SU-DHL-6 (cell line): Measurements from ENCODE around the gene PTRHD1.

Experiments used
- H2AFZ ChIP-seq: fragments of 200-600 bp; sonication (generic); 2 replicates; pipeline ENCODE4 v1.6.1; 2014; ENCODE audit warnings: low read depth, mild to moderate bottlenecking, moderate library complexity, mixed read lengths, antibody characterized with exemption, low read length; ENCODE audit not compliant: severe bottlenecking
- H3F3A ChIP-seq: fragments of 200-600 bp; shearing (Covaris generic); 2 replicates; pipeline ENCODE4 v1.6.0; 2016; ENCODE audit warnings: antibody characterized with exemption, mild to moderate bottlenecking; ENCODE audit not compliant: insufficient read depth
- H3K27ac ChIP-seq: fragments of 200-600 bp; sonication (generic); 2 replicates; pipeline ENCODE4 v1.5.1; 2016; ENCODE audit warnings: low read depth, mild to moderate bottlenecking, low read length, moderate library complexity, mixed read lengths
- H3K27me3 ChIP-seq: fragments of 200-600 bp; sonication (generic), shearing (Covaris generic); 2 replicates; pipeline ENCODE4 v1.6.0; 2014; ENCODE audit warnings: mild to moderate bottlenecking, low read length
- H3K36me3 ChIP-seq: fragments of 200-600 bp; sonication (generic); 2 replicates; pipeline ENCODE4 v1.6.1; 2014; ENCODE audit warnings: mild to moderate bottlenecking, low read length, mixed read lengths
- H3K4me2 ChIP-seq: fragments of 300-600, 200-600 bp; shearing (Covaris generic), sonication (generic); 2 replicates; pipeline ENCODE4 v1.6.0; 2014; ENCODE audit warnings: low read length, low read depth, mild to moderate bottlenecking; ENCODE audit not compliant: poor library complexity, severe bottlenecking
- H3K4me3 ChIP-seq: fragments of 200-600 bp; sonication (generic); 2 replicates; pipeline ENCODE4 v1.5.1; 2014; ENCODE audit warnings: antibody characterized with exemption, low read length, mild to moderate bottlenecking, mixed read lengths; ENCODE audit not compliant: insufficient read depth, poor library complexity, severe bottlenecking
- H3K79me2 ChIP-seq: fragments of 200-600 bp; sonication (generic); 2 replicates; pipeline ENCODE4 v1.6.1; 2014; ENCODE audit warnings: mild to moderate bottlenecking, low read length, moderate library complexity; ENCODE audit not compliant: insufficient read depth
- H3K9ac ChIP-seq: fragments of 200-600 bp; sonication (generic); 2 replicates; pipeline ENCODE4 v1.7.0; 2014; ENCODE audit warnings: mild to moderate bottlenecking, low read length
- H3K9me2 ChIP-seq: fragments of 200-600 bp; sonication (generic); replicated peaks from 2 replicates; pipeline ENCODE4 v1.6.1; 2014; ENCODE audit warnings: low read length; ENCODE audit not compliant: insufficient read depth
- H3K9me3 ChIP-seq: fragments of 200-600 bp; sonication (generic); 2 replicates; pipeline ENCODE4 v1.6.1; 2014; ENCODE audit warnings: low read length, mixed read lengths; ENCODE audit not compliant: insufficient read depth
- H4K20me1 ChIP-seq: fragments of 200-600 bp; sonication (generic); 2 replicates; pipeline ENCODE4 v1.6.1; 2014; ENCODE audit warnings: low read depth, mild to moderate bottlenecking, antibody characterized with exemption, low read length, moderate library complexity, mixed read lengths
- EZH2phosphoT487 ChIP-seq: fragments of 200-600 bp; sonication (generic), shearing (Covaris generic); conservative IDR thresholded peaks from 2 replicates; pipeline ENCODE4 v1.6.1; 2018; ENCODE audit warnings: mild to moderate bottlenecking, antibody characterized with exemption, low read length, moderate library complexity, mixed read lengths
- TF ChIP-seq, protein P1 (sequence below): fragments of 200-600 bp; sonication (generic); IDR thresholded peaks from one replicate; pipeline ENCODE4 v1.5.1; 2017; ENCODE audit warnings: antibody characterized with exemption, mild to moderate bottlenecking, low read length, moderate library complexity; ENCODE audit not compliant: insufficient read depth, poor library complexity, severe bottlenecking

PTRHD1 gene

DNA sequence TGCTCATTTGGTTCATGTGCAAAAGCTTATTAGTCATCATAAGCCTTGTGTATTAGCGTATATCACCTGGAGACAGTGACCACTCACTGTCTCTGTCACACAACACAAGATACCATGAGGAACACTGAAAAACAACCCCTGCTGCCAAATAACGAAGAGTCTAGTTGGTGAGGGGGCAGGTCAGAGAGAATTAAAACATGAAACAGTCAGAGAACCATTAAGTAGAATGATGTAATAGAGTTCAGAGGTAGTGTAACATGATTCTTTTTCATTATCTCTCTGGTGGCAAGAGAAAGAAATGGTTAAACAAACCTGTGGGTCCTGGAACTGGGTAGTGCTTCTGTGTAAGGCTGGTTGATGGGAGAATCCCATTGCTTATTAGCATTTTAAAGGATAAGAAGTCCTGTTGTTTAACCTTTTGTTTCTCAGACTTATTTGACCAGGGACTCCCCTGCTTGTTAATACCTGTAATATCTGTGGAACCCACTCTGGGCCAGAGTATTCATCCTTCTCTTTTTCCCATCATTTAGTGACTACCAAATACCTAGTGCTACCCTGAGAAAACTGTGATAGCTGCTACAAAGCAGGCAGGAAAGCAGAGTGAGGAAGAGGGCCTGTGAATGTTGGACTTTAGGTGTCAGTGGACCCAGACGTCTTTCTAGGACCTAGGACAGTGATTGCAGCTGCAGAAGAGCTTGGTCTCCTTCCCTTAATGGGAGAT lies 38.0 kb downstream of the PTRHD1 start:
- Histone ChIP-seq H2AFZ (no peak overlapping the region), H3K79me2 (no peaks in the 10 kb centered on the region), H3K9me2 (no peaks in the 10 kb centered on the region)

GRCh38 chr2:24749069-24749691 lies 44.0 kb downstream of the PTRHD1 start:
- no peaks in the 10 kb centered on the region for H4K20me1 ChIP-seq
- no peak overlapping the region for H3K4me3 ChIP-seq
- H3K9ac ChIP-seq: no peak overlapping the region
- no peaks in the 10 kb centered on the region for H3K36me3 ChIP-seq
- H2AFZ ChIP-seq: no peak overlapping the region
- no peaks in the 10 kb centered on the region for H3K27me3 ChIP-seq
- H3F3A ChIP-seq: no peaks in the 10 kb centered on the region
- no peak overlapping the region for H3K27ac ChIP-seq
- no peak for TF ChIP-seq EZH2phosphoT487
- no peaks in the 10 kb centered on the region for H3K9me2 ChIP-seq
- no peak overlapping the region for H3K4me2 ChIP-seq
- H3K9me3 ChIP-seq: no peaks in the 10 kb centered on the region
- H3K79me2 ChIP-seq: no peaks in the 10 kb centered on the region

More for the DNA sequence above, 38.0 kb downstream of the PTRHD1 start:
- Histone ChIP-seq H3K9ac (no peak overlapping the region), H4K20me1 (no peaks in the 10 kb centered on the region), H3K9me3 (no peaks in the 10 kb centered on the region), H3K27ac (no peak overlapping the region), H3F3A (no peaks in the 10 kb centered on the region), H3K4me3 (no peak overlapping the region), H3K36me3 (no peaks in the 10 kb centered on the region), H3K4me2 (no peak overlapping the region), H3K27me3 (no peaks in the 10 kb centered on the region)
- no peak for TF ChIP-seq EZH2phosphoT487

- no peaks in the 10 kb centered on the region for H3K9me2 ChIP-seq
- H3K4me2 ChIP-seq: no peak overlapping the region
- H3K4me3 ChIP-seq: no peak overlapping the region
- no peaks in the 10 kb centered on the region for H3K36me3 ChIP-seq
- no peaks in the 10 kb centered on the region for H3F3A ChIP-seq
- H3K79me2 ChIP-seq: no peaks in the 10 kb centered on the region
- no peak overlapping the region for H3K9ac ChIP-seq
- no peaks in the 10 kb centered on the region for H3K9me3 ChIP-seq
- H4K20me1 ChIP-seq: no peaks in the 10 kb centered on the region
- no peaks in the 10 kb centered on the region for H3K27me3 ChIP-seq
- no peak overlapping the region for H3K27ac ChIP-seq
- no peak overlapping the region for H2AFZ ChIP-seq
- no peak for TF ChIP-seq EZH2phosphoT487
- TF ChIP-seq, protein P1, sequence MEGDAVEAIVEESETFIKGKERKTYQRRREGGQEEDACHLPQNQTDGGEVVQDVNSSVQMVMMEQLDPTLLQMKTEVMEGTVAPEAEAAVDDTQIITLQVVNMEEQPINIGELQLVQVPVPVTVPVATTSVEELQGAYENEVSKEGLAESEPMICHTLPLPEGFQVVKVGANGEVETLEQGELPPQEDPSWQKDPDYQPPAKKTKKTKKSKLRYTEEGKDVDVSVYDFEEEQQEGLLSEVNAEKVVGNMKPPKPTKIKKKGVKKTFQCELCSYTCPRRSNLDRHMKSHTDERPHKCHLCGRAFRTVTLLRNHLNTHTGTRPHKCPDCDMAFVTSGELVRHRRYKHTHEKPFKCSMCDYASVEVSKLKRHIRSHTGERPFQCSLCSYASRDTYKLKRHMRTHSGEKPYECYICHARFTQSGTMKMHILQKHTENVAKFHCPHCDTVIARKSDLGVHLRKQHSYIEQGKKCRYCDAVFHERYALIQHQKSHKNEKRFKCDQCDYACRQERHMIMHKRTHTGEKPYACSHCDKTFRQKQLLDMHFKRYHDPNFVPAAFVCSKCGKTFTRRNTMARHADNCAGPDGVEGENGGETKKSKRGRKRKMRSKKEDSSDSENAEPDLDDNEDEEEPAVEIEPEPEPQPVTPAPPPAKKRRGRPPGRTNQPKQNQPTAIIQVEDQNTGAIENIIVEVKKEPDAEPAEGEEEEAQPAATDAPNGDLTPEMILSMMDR: no peak
Observed at GRCh38 chr2:24747299-24747698, 45.9 kb downstream of the PTRHD1 start.

DNA sequence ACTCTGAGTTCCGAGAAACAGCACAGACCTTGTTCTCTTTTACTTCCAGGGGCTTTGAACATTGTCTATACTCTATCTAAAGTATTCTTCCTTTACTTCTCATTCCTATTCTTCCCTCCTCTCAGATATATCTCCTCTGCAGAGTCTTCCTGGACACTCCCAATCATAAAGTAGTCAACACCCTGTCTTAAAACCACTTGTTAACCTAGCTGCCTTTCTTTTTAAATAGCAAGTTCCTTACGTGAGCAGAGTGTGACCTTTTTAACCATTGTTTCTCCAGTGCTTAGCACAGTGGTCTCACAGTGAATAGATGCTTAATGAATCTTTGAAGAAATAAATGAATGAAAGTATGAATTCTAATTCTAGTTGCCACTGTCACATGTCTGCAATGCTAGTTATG lies 47.4 kb downstream of the PTRHD1 start:
- no peaks in the 10 kb centered on the region for H3K27me3 ChIP-seq
- no peak overlapping the region for H3K9ac ChIP-seq
- H3K27ac ChIP-seq: no peak overlapping the region
- no peaks in the 10 kb centered on the region for H4K20me1 ChIP-seq
- H3K4me2 ChIP-seq: no peak overlapping the region
- H2AFZ ChIP-seq: no peak overlapping the region
- H3F3A ChIP-seq: no peaks in the 10 kb centered on the region
- no peaks in the 10 kb centered on the region for H3K79me2 ChIP-seq
- H3K36me3 ChIP-seq: no peaks in the 10 kb centered on the region
- TF ChIP-seq EZH2phosphoT487: no peak
- TF ChIP-seq, protein P1: no peak
- no peaks in the 10 kb centered on the region for H3K9me2 ChIP-seq
- H3K4me3 ChIP-seq: no peak overlapping the region
- H3K9me3 ChIP-seq: no peaks in the 10 kb centered on the region
